Endometrium (tissue), 2 donors: ENCODE data around the gene CARD10.

ENCODE experiments used
- FAIRE-seq: peaks from 2 replicates; lab custom pipeline; 2012; peaks lifted over from hg19 to GRCh38; lab: Jason Lieb, UNC
- donor health status: control.
- donor health status: control.

Gene CARD10

GRCh38 chr22:37525746-37526350 is 6.6 kb upstream of the CARD10 start:
- FAIRE-seq, result no peak

- no peak for FAIRE-seq
Observed at GRCh38 chr22:37525073-37525745, 6.0 kb upstream of the CARD10 start.

GRCh38 chr22:37522482-37522881 is 3.3 kb upstream of the CARD10 start:
- no peak for FAIRE-seq

GRCh38 chr22:37521236-37521739 is 2.1 kb upstream of the CARD10 start:
- FAIRE-seq, result no peak

GRCh38 chr22:37520776-37521191 is 1.6 kb upstream of the CARD10 start:
- no peak for FAIRE-seq

GRCh38 chr22:37518509-37519267 is 527 bp downstream of the CARD10 start:
- FAIRE-seq, result no peak

- FAIRE-seq, result no peak
Observed at GRCh38 chr22:37517826-37518450, 1.3 kb downstream of the CARD10 start.

GRCh38 chr22:37516456-37516855 is 2.8 kb downstream of the CARD10 start:
- no peak for FAIRE-seq

- FAIRE-seq, result no peak
Observed at GRCh38 chr22:37515901-37516300, 3.3 kb downstream of the CARD10 start.

- FAIRE-seq, result no peak
Observed at GRCh38 chr22:37514526-37515051, 4.6 kb downstream of the CARD10 start.

GRCh38 chr22:37511395-37512104 is 7.7 kb downstream of the CARD10 start:
- FAIRE-seq, result no peak

GRCh38 chr22:37510091-37510490 is 9.1 kb downstream of the CARD10 start:
- no peak for FAIRE-seq

- no peak for FAIRE-seq
Observed at GRCh38 chr22:37509059-37509860, 10.0 kb downstream of the CARD10 start.

GRCh38 chr22:37508431-37508992 is 10.7 kb downstream of the CARD10 start:
- FAIRE-seq, result no peak

GRCh38 chr22:37507731-37508130 is 11.5 kb downstream of the CARD10 start:
- no peak for FAIRE-seq

- FAIRE-seq, result no peak
Observed at GRCh38 chr22:37505989-37506388, 13.2 kb downstream of the CARD10 start.

- FAIRE-seq, result no peak
Observed at GRCh38 chr22:37505565-37505964, 13.7 kb downstream of the CARD10 start.

GRCh38 chr22:37504964-37505363 is 14.3 kb downstream of the CARD10 start:
- no peak for FAIRE-seq

- no peak for FAIRE-seq
Observed at GRCh38 chr22:37503850-37504249, 15.4 kb downstream of the CARD10 start.

- FAIRE-seq, result no peak
Observed at GRCh38 chr22:37503183-37503683, 16.0 kb downstream of the CARD10 start.
